Neural progenitor cell (in vitro differentiated cells): ENCODE data around the gene SEMA3D. TPM values are rescaled to one million over a fixed set of nuclear protein-coding genes. Genes with fewer than 3 reads are reported as not detected.

Experiments used
- DNase-seq: peaks from one replicate; pipeline ENCODE4 v3.0.0-alpha.2; 2016; ENCODE audit warnings: low spot score
- H2AFZ ChIP-seq: fragments of 200-600 bp; sonication (generic); replicated peaks from 2 replicates; pipeline ENCODE4 v1.6.1; 2016; ENCODE audit warnings: antibody characterized with exemption
- H3F3A ChIP-seq: fragments of 200-600 bp; sonication (generic); 2 replicates; pipeline ENCODE4 v1.6.1; 2016; ENCODE audit warnings: antibody characterized with exemption, low read depth
- H3K27ac ChIP-seq: fragments of 200-600 bp; sonication (generic); 2 replicates; pipeline ENCODE4 v1.5.1; 2016; ENCODE audit warnings: mild to moderate bottlenecking
- H3K27me3 ChIP-seq: fragments of 200-600 bp; sonication (generic); 2 replicates; pipeline ENCODE4 v1.6.1; 2016; ENCODE audit warnings: mild to moderate bottlenecking, moderate library complexity
- H3K36me3 ChIP-seq: fragments of 200-600 bp; sonication (generic); 2 replicates; pipeline ENCODE4 v1.5.1; 2016
- H3K4me1 ChIP-seq: fragments of 200-600 bp; sonication (generic); 2 replicates; pipeline ENCODE4 v1.6.1; 2016; ENCODE audit warnings: mixed run types
- H3K4me2 ChIP-seq: fragments of 200-600 bp; sonication (generic); 2 replicates; pipeline ENCODE4 v1.6.1; 2016
- H3K4me3 ChIP-seq: fragments of 200-600 bp; sonication (generic); 2 replicates; pipeline ENCODE4 v1.5.1; 2016
- H3K79me2 ChIP-seq: fragments of 200-600 bp; sonication (generic); 2 replicates; pipeline ENCODE4 v1.6.1; 2016; ENCODE audit warnings: low read depth
- H3K9ac ChIP-seq: fragments of 200-600 bp; sonication (generic); 2 replicates; pipeline ENCODE4 v1.6.1; 2016
- H3K9me3 ChIP-seq: fragments of 200-600 bp; sonication (generic); 2 replicates; pipeline ENCODE4 v1.5.1; 2016; ENCODE audit warnings: low read depth
- H4K20me1 ChIP-seq: fragments of 200-600 bp; sonication (generic); 2 replicates; pipeline ENCODE4 v1.6.1; 2016; ENCODE audit warnings: low read depth
- H3K27ac Mint-ChIP-seq: 3 replicates; pipeline ENCODE4 v1.8.0; 2021; ENCODE audit warnings: mixed read lengths
- H3K27me3 Mint-ChIP-seq: 2 replicates; pipeline ENCODE4 v1.8.0; 2022; ENCODE audit warnings: low read depth, mild to moderate bottlenecking, inconsistent platforms, moderate library complexity, mixed read lengths; ENCODE audit not compliant: insufficient read depth
- H3K36me3 Mint-ChIP-seq: 3 replicates; pipeline ENCODE4 v1.8.0; 2021; ENCODE audit warnings: mixed read lengths
- H3K4me1 Mint-ChIP-seq: 3 replicates; pipeline ENCODE4 v1.8.0; 2021; ENCODE audit warnings: mixed read lengths
- H3K4me3 Mint-ChIP-seq: 3 replicates; pipeline ENCODE4 v1.8.0; 2021; ENCODE audit warnings: mild to moderate bottlenecking, moderate library complexity, mixed read lengths
- H3K9me3 Mint-ChIP-seq: 3 replicates; pipeline ENCODE4 v1.8.0; 2020; ENCODE audit warnings: mixed read lengths
- CTCF ChIP-seq: fragments of 200-600 bp; sonication (generic); IDR thresholded peaks from 2 replicates; pipeline ENCODE4 v1.5.1; 2017; ENCODE audit warnings: antibody characterized with exemption, mild to moderate bottlenecking
- EZH2 ChIP-seq: fragments of 200-600 bp; sonication (generic); IDR thresholded peaks from 2 replicates; pipeline ENCODE4 v1.6.1; 2017; ENCODE audit warnings: antibody characterized with exemption, mild to moderate bottlenecking, moderate library complexity
- EZH2phosphoT487 ChIP-seq: fragments of 200-600 bp; sonication (generic); IDR thresholded peaks from 2 replicates; pipeline ENCODE4 v1.6.1; 2017; ENCODE audit warnings: antibody characterized with exemption
- total RNA-seq: library from RNA; depleted of rRNA; stranded (reverse); fragments of >200 nt; gene quantifications from 2 replicates; pipeline ENCODE4 v1.2.3, GENCODE V29; 2015; ENCODE audit warnings: low replicate concordance

The SEMA3D gene
- total RNA-seq, 1 donor from 2014 or later = 0.99 TPM

DNA sequence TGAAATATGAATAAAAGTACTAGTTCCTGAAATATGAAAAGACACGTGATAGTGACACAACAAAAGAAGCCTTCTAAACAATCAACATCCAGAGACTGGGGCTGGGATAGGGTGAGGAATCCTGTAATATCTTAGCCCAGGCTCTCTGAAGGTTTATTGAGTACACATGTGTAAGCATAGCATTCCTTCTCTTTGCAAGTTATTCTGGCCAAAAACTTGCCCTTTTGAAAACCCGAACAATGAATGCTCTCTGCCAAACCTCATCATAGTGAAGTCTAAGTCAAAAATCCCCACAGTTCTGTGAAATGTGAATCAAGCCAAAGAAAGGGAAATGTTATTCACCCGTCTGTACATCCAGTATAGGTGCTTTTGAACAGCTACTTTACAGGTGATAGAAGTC, 11.6 kb downstream of the SEMA3D start:
- Histone ChIP-seq H3K27me3 (no peaks in the 10 kb centered on the region), H3K9ac (no peak overlapping the region), H3K36me3 (no peaks in the 10 kb centered on the region), H4K20me1 (no peaks in the 10 kb centered on the region), H2AFZ (no peak overlapping the region), H3K4me2 (no peak overlapping the region), H3K9me3 (no peaks in the 10 kb centered on the region), H3K79me2 (no peaks in the 10 kb centered on the region), H3F3A (no peaks in the 10 kb centered on the region), H3K27ac (no peak overlapping the region), H3K4me3 (no peak overlapping the region), H3K4me1 (no peaks in the 10 kb centered on the region)
- Mint-ChIP-seq H3K9me3 (peaks cover 20% of the 10 kb centered on the region), H3K36me3 (peaks cover 9% of the 10 kb centered on the region), H3K27ac (no peak overlapping the region), H3K4me1 (no peaks in the 10 kb centered on the region), H3K4me3 (no peak overlapping the region), H3K27me3 (peaks cover 1% of the 10 kb centered on the region)
- no peak for DNase-seq
- no peak for TF ChIP-seq EZH2phosphoT487
- no peak for TF ChIP-seq EZH2
- no peak for TF ChIP-seq CTCF

GRCh38 chr7:85172530-85172941, 14.3 kb downstream of the SEMA3D start:
- no peak overlapping the region for H3K4me3 Mint-ChIP-seq
- no peaks in the 10 kb centered on the region for H3K9me3 Mint-ChIP-seq
- no peaks in the 10 kb centered on the region for H3K36me3 Mint-ChIP-seq
- H3K4me3 ChIP-seq = no peak overlapping the region
- H2AFZ ChIP-seq = peak overlapping the region; percentile 30
- H3K4me1 ChIP-seq = no peaks in the 10 kb centered on the region
- H4K20me1 ChIP-seq = no peaks in the 10 kb centered on the region
- TF ChIP-seq CTCF (no peak), EZH2phosphoT487 (no peak), EZH2 (no peak)
- H3K27ac ChIP-seq = no peak overlapping the region
- no peaks in the 10 kb centered on the region for H3K4me1 Mint-ChIP-seq
- H3K9me3 ChIP-seq = no peaks in the 10 kb centered on the region
- no peaks in the 10 kb centered on the region for H3F3A ChIP-seq
- no peak overlapping the region for H3K27ac Mint-ChIP-seq
- no peak for DNase-seq
- H3K79me2 ChIP-seq = no peaks in the 10 kb centered on the region
- H3K36me3 ChIP-seq = no peaks in the 10 kb centered on the region
- no peaks in the 10 kb centered on the region for H3K27me3 Mint-ChIP-seq
- no peaks in the 10 kb centered on the region for H3K27me3 ChIP-seq
- H3K9ac ChIP-seq = no peak overlapping the region
- no peak overlapping the region for H3K4me2 ChIP-seq

- DNase-seq = no peak
- Mint-ChIP-seq H3K9me3 (no peaks in the 10 kb centered on the region), H3K4me3 (no peak overlapping the region), H3K36me3 (no peaks in the 10 kb centered on the region), H3K27ac (no peak overlapping the region), H3K4me1 (no peaks in the 10 kb centered on the region), H3K27me3 (no peaks in the 10 kb centered on the region)
- Histone ChIP-seq H3K79me2 (no peaks in the 10 kb centered on the region), H3K27ac (no peak overlapping the region), H3K4me2 (no peak overlapping the region), H2AFZ (no peak overlapping the region), H3K36me3 (no peaks in the 10 kb centered on the region), H3K9me3 (no peaks in the 10 kb centered on the region), H3K4me3 (no peak overlapping the region), H3K27me3 (no peaks in the 10 kb centered on the region), H3K9ac (no peak overlapping the region), H4K20me1 (no peaks in the 10 kb centered on the region), H3F3A (no peaks in the 10 kb centered on the region), H3K4me1 (no peaks in the 10 kb centered on the region)
- TF ChIP-seq EZH2 (no peak), CTCF (no peak)
Measured at GRCh38 chr7:85167636-85168035, 19.2 kb downstream of the SEMA3D start.

DNA sequence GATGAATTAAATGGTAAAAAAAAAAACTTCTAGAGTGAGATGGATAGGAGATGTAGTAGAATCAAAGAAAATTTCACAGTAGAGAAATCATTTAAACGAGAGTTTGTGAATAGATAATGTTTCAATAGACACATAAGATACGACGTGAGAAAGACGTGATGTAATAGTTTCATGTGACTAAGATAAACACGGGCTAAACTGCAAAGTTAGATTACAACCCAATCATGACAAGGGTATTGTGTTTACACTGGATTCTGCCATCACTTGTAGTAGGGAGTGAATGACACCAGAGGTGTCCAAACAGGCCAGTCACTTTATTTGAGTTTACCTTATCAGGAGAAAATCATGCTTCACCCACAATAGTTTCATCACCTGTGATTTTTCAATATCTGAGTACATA, 21.6 kb downstream of the SEMA3D start:
- Histone ChIP-seq H3K4me3 (no peak overlapping the region), H2AFZ (no peak overlapping the region)

More for the DNA sequence above, 21.6 kb downstream of the SEMA3D start:
- no peak for DNase-seq
- H4K20me1 ChIP-seq = no peaks in the 10 kb centered on the region
- H3K4me2 ChIP-seq = no peak overlapping the region
- H3F3A ChIP-seq = no peaks in the 10 kb centered on the region
- no peak overlapping the region for H3K4me3 Mint-ChIP-seq
- H3K9me3 Mint-ChIP-seq = no peaks in the 10 kb centered on the region
- H3K27me3 ChIP-seq = no peaks in the 10 kb centered on the region
- H3K27me3 Mint-ChIP-seq = no peaks in the 10 kb centered on the region
- no peak overlapping the region for H3K27ac ChIP-seq
- H3K4me1 Mint-ChIP-seq = no peaks in the 10 kb centered on the region
- H3K36me3 Mint-ChIP-seq = no peaks in the 10 kb centered on the region
- no peak for TF ChIP-seq EZH2phosphoT487
- no peak for TF ChIP-seq EZH2
- TF ChIP-seq CTCF = no peak
- H3K79me2 ChIP-seq = no peaks in the 10 kb centered on the region
- H3K4me1 ChIP-seq = no peaks in the 10 kb centered on the region
- no peak overlapping the region for H3K27ac Mint-ChIP-seq
- no peaks in the 10 kb centered on the region for H3K36me3 ChIP-seq
- H3K9ac ChIP-seq = no peak overlapping the region
- H3K9me3 ChIP-seq = no peaks in the 10 kb centered on the region
